ENCODE results near the gene KIZ.

The KIZ gene

DNA sequence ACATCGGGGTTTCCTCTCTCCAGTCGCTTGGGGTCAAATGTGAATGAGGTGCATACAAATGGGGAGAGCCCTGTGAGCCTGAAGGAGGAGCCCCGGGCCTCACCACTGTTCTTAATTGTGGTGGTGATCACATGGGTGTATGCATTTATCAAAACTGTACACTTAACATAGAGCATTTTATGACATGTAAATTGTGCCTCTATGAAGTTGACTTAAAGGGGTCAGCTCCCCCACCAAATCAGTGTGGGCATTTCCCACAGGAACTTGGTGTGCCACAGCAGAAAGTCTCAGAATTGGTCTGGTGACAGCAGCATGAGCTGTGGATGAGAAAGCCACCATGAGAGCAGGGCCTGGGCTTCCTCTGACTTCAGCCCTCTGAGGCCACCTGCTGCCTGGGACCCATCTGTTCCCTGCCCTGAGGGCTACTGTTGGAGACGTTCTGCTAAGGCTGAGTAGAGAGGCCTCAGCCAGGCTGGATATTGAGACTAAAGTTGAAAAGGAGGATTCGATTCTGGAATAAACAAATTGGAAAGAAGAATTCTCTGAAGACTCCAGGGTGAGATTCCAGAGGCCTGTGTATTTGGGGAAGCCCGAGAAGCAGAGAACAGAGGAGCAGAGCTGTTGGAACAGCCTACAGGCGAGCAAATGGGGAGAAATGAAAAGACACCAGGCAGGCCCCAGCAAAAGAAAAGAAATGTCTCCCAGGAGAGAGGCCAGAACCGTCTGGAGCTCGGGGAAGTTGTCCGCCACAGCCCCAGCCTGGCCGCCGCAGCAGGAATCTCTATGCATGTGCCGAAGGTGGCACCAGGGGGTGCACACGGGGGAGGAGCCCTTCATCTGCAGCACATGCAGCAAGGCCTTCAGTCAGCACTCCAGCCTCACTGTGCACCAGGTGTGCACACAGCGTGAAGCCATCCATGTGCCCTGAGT is 139.6 kb downstream of the KIZ start:
- no peak for DNase-seq (ENCODE audit: low read depth in 2 of 2)

DNA sequence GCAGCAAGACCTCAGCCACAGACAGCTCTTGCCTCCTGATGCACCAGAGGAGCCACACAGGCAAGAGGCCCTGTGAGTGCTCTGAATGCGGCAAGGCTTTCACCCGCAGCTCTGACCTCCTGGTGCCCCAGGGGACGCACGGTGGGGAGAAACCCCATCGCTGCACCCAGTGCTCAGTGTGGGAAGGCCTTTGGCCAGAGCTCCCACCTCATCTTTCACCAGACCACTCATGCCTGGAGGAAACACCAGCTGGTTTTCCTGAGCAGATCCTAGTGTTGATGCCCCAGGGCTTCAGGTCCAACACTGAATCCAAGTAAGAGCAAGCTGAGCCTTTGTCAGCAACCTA is 140.3 kb downstream of the KIZ start:
- DNase-seq (ENCODE audit: low read depth in 2 of 2): no peak

DNA sequence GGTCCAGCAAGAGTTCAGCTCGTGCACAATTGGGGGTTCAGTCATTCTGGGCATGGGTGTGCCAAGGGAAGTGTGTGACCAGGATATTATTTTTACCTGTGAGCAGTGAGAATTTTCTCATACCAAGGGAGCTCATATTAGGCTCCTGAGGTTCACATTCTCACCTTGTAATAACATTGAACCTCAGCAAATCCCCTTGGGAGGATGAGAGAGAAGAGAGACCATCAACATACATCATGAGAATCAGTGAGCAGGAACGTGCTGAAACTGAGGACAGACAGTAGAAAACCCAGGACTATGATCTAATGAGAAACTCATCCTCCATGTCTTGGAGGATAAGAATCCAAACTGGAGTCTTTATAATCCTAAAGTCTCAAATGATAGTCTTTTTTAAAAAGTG is 143.9 kb downstream of the KIZ start:
- DNase-seq (ENCODE audit: low read depth in 2 of 2): no peak

DNA sequence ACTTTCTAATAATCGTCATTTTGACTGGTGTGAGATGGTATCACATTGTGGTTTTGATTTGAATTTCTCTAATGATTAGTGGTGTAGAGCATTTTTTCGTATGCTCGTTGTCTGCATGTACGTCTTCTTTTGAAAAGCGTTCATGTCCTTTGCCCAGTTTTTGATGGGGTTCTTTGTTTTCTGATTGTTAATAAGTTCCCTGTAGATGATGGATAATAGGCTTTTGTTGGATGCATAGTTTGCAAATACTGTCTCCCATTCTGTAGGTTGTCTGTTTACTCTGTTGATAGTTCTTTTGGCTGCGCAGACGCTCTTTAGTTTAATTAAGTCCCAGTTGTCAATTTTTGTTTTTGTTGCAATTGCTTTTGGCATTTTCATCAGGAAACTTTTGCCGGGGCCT is 144.9 kb downstream of the KIZ start:
- DNase-seq (ENCODE audit: low read depth in 2 of 2): no peak

DNA sequence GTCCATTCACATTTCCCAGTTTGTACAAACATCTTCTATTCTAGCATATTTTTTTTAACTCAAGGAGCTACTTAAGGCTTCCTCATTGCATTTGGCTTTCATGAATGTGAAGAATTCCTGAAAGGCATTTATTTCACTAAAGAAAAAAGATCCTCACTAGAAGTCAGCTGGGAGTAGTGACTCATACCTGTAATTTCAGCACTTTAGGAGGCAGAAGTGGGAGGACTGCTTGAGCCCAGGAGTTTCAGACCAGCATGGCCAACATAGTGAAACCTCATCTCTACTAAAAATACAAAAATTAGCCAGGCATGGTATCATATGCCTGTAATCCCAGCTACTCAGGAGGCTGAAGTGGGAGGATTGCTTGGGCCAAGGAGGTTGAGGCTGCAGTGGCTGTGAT is 146.4 kb downstream of the KIZ start:
- no peak for DNase-seq (ENCODE audit: low read depth in 2 of 2)

DNA sequence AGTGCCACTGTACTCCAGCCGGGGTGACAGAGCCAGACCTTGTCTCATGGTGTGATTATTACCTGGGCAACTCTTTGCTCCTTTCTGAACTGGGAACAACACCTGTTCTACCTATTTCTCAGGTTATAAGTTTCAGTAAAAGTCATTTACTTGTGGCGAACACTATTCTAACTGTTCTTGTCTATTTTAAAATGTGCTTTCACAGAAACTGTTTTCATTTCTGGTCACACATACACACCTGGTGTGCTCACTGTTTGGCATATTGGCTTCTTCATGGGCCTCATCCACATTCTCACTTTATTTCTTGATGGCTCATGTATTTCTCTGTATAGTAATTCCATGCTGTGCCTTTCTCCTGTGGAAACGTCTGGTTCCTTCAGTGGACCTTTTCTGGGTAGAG is 146.8 kb downstream of the KIZ start:
- DNase-seq (ENCODE audit: low read depth in 2 of 2): no peak

DNA sequence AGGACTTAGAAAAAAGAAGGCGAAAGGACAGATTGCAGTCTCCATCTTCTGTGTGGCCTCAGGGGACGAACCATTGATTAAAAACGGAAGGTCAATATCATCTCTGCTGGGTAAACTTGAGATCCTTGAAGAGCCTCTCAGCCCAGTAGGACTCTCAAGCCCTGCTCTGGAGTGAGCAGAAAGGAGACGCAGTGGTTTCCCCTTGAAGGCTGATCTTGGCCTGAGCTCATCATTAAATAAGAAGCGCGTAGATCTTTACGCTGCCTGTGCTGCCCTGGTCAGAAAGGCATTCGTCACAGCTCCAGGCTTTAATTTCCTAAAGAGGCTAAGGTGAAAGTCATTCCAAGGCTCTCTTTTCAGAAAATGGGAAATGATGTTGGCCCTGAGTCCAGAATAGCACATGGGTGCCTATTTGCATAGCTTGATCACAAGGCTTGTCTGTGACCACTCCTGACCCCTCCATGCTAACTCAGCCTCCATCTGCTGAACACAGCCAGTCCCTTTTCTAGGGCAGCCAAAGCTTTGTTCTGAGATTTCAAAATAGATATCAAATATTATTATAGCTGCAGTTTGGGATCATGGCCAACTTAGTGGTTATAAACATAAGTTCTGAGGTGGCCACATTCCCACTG is 148.0 kb downstream of the KIZ start:
- no peak for DNase-seq (ENCODE audit: low read depth in 2 of 2)

DNA sequence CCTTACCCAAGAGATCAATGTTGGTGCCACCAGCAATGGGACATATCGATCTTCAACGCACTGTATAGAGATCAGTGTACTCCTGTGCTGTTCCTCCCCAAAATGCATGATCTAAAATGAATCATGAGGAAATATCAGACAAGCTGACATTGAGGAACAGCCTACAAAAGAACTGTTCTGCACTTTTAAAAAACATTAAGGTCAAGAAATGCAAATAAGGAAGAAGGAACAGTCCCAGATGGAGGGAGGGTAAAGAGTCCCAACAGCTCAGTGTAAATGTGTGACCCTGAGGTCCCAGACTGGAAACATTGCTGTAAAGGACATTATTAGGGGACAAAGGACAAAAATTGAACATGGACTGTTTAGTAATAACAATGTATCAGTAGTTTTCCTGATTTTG is 152.9 kb downstream of the KIZ start:
- no peak for DNase-seq (ENCODE audit: low read depth in 2 of 2)

DNA sequence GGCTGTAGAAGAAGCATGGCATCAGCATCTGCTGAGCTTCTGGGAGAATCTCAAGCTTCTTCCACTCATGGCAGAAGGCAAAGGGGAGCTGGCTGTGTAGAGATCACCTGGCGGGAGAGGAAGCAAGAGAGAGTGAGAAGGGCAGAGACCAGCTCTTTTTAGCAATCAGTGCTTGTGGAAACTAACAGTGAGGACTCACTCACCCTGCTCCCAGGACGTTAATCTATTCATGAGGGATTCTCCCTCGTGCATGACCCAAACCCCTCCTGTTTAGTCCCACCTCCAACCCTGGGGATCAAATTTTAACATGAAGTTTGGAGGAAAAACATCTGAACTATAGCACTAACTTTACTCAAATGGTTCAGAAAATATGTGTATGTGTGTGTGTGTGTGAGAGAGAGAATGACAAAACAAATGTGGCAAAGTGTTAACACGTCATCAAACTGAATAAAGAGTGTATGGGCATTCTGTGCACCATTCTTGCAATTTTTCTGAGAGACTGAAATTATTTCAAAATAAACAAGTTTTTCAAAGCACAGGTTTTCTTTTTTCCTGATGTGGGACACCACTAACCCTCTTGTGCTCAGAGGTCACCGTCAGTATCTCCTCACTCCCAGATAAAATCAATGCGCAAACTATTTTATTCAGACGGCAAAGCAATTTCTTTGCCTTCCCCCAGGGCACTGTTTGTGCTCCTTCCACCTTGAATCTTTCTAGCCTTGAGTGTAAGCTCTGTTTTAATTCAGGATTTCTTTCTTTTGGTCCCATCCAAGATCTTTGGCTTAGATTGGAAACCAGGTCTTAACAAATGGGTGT is 154.0 kb downstream of the KIZ start:
- DNase-seq (ENCODE audit: low read depth in 2 of 2): no peak

DNA sequence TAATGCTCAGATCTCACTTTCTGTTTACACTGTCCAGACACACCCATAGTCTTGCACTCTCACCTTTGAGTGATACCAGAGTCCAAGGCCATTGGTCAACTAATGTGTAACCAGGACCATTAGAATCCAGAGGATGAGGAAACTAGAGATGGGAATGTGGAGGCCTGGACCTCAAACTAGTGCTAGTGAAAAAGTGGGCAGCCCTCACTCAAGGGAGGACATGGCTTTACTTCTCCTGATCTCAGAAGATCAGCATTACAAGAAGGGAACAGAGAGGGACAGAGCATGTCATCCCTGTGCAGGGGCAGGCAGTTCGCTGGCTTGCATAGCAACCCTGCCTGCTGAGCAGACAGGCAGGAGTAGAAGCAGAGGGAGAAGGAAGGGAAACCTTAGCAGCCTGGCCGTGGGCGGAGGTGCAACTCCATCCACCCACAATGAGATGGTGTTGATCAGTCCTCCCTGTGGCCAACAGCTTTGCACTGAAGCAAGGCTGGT is 154.7 kb downstream of the KIZ start:
- DNase-seq (ENCODE audit: low read depth in 2 of 2): no peak

DNA sequence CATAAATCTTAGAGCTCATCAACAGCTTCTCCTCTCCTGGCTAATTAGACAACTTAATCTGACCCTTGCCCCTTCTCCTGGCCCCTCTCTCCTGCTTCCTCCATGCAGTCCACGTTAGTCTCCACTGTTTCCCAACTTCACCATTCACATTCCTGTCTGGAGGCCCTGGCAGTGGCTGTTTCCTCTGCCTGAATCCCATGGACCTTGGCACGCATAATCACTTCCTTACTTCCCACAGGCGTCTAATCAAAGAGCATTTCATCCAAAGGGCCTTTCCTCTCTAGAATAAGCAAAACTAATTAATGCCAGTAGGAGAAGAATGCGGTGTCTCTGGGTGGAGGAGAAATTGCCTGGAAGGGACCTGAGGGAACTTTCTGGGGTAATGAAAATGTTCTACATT is 160.9 kb downstream of the KIZ start:
- DNase-seq (ENCODE audit: low read depth in 2 of 2): no peak

DNA sequence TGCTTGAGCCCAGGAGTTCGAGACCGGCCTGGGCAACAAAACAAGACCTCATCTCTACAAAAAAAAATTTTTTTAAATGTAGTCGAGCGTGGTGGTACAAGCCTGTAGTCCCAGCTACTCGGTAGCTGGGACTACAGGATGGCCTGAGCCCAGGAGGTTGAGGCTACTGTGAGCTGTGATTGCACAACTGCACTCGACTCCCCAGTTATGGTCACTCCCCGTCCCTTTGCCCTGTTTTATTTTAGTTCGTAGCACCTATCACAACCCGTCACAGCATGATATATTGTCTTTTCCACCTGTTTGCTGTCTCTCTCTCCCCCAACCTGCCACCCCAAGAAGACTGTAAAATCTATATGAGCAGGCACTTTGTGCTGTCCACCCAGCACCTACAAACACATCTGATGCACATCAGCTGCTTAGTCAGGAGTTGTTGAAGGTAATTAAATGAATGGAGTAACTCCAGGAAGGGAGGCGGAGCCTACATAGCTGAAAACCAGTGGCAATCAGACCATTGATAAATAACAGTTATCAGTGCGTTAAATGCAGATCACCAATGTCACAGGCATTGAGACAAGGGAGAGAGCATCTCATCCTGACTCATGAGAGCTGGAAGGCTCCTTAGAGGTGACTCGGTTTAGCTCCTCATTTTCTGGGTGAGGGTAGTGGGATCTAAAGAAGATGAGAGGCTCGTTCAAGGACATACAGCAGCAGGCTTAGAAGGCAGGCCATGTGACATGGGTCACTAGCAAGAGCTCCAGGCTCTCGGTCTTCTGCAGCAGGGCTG is 162.9 kb downstream of the KIZ start:
- DNase-seq (ENCODE audit: low read depth in 2 of 2): no peak

DNA sequence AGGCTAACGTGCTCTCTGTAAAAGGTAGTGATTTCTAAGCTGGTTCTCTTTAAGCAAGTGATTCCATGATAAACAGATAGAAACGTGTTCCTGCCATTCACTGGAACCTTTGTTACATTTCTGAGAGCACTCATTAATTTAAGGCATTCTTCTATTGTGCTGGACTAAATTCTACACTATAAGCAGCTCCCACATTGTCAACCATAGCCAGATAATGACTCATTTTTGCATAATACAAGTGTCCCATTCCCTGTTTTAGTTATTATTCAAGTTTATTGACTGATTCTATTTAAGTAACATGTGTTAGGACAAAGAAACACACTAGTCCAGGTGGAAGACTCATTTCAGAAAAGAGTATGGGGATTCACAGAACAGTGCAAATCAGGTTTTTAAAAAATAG is 163.8 kb downstream of the KIZ start:
- DNase-seq (ENCODE audit: low read depth in 2 of 2): no peak

DNA sequence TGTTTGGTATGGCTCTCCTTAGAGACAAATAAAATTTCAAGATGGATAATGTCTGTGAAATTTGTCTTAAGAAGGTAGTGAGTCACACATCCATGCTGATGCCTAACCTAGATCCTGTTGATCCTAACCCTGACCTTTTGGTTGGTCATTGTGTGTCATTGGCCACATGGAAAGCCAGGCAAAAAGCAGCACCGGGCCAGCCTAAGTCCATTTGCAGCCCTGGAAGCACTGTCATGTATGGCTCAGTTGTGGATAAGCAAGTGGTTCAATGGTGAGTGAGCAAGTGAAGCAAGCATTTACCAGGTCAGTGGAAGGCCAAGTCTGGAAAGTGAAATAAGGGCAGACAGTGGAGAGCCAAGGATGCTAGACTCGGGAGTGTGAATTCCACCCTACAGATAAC is 165.1 kb downstream of the KIZ start:
- no peak for DNase-seq (ENCODE audit: low read depth in 2 of 2)

DNA sequence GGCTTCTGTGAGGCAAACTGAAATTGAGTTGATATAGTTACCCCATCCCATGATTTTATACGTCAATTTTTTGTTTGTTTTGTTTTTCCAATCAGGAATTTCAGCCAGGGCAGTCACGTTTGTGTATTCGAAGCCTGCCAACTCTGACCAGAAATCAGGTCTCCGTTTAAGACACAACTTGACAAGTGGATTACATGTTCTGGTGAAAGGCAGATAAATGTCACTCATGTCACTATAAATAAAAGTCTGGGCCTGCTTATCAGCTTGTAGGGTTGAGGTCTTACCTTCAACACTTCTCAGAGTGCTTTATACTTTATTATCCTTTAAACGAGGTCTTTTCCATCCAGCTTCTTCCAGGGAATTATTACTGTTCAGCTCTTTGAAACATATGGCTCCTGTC is 168.9 kb downstream of the KIZ start:
- no peak for DNase-seq (ENCODE audit: low read depth in 2 of 2)

Measured in stimulated activated CD4-positive, alpha-beta T cell treated with anti-CD3 and anti-CD28 coated beads, Interleukin-15, amount 100 ng/mL, for 48 hours (primary cell).